Upper lobe of left lung (tissue), 4 donors: ENCODE measurements around the gene ZNF224.

Experiments
- CTCF ChIP-seq, 6 experiments: fragments of 450-650 bp in 4 of 6; fragments of 200-600 bp in 2 of 6; sonication (generic) in 2 of 6; IDR thresholded peaks; one replicate each; pipeline ENCODE4 v1.5.1; 2016 to 2019; ENCODE audit warnings: antibody characterized with exemption in 6 of 6
- EP300 ChIP-seq, 4 donors: sonication (generic); formaldehyde crosslinking; IDR thresholded peaks; one replicate each; pipeline ENCODE4 v1.5.1; 2017; ENCODE audit warnings: antibody characterized with exemption in 4 of 4, control low read depth in 2 of 4

GRCh38 chr19:44055870-44056269, 38.3 kb upstream of the ZNF224 start:
- TF ChIP-seq CTCF (IDR thresholded peaks at IDR 0.05) (no peak), EP300 (IDR thresholded peaks at IDR 0.05) (no peak)
